K562 (cell line): ENCODE results near the gene PCGF6. TPM values are rescaled to one million over a fixed set of nuclear protein-coding genes. Genes with fewer than 3 reads are reported as not detected.
A peak's percentile ranks its signal among the peaks of the same experiment; 100 is the strongest.

ENCODE experiments used
- C11orf30 ChIP-seq: fragments of 450-650 bp; IDR thresholded peaks from 2 replicates; pipeline ENCODE4 v1.6.1; 2016; ENCODE audit warnings: low read depth, mild to moderate bottlenecking
- CLOCK ChIP-seq: fragments of 250-450 bp; sonication (Bioruptor Pico); IDR thresholded peaks from 2 replicates; pipeline ENCODE4 v1.4.0; 2020; ENCODE audit warnings: mild to moderate bottlenecking, moderate library complexity, borderline replicate concordance
- CREB5 ChIP-seq: fragments of 250-450 bp; sonication (Bioruptor Pico); IDR thresholded peaks from 2 replicates; pipeline ENCODE4 v1.5.0; 2020; ENCODE audit warnings: mild to moderate bottlenecking
- ELF2 ChIP-seq: fragments of 250-450 bp; sonication (Bioruptor Pico); IDR thresholded peaks from 2 replicates; pipeline ENCODE4 v1.5.0; 2021; ENCODE audit warnings: mild to moderate bottlenecking
- HNRNPUL1 ChIP-seq: fragments of 200-400 bp; formaldehyde crosslinking; IDR thresholded peaks from 2 replicates; pipeline ENCODE4 v1.6.1; 2017; ENCODE audit warnings: low read length
- TFE3 ChIP-seq: fragments of 450-650 bp; formaldehyde crosslinking; IDR thresholded peaks from 2 replicates; pipeline ENCODE4 v1.4.0; 2020; ENCODE audit warnings: mild to moderate bottlenecking, mixed read lengths
- ZBTB9 ChIP-seq: fragments of 450-650 bp; formaldehyde crosslinking; IDR thresholded peaks from 2 replicates; pipeline ENCODE4 v1.4.0; 2020; ENCODE audit warnings: mild to moderate bottlenecking, moderate library complexity
- ZNF449 ChIP-seq: fragments of 250-450 bp; sonication (Bioruptor Pico); IDR thresholded peaks from 2 replicates; pipeline ENCODE4 v1.8.0; 2022; ENCODE audit warnings: moderate library complexity, mild to moderate bottlenecking, inconsistent platforms
- polyA plus RNA-seq, 8 experiments: library from polyadenylated mRNA; depleted of rRNA in 4 of 8; stranded (reverse) in 5 of 8; unstranded in 3 of 8; fragments of >200 nt; fragmentation: Nextera tagmentation in 2 of 8; fragmentation: Illumina TruSeq in 1 of 8; extraction: Ambion mirVana in 2 of 8; extraction: Trizol in 1 of 8; gene quantifications; 2 replicates each; pipeline versions ENCODE4 v1.2.1 to v1.2.3, GENCODE V29; 2011 to 2014; ENCODE audit warnings: inconsistent platforms in 1 of 8, missing spikeins in 1 of 8
- total RNA-seq, 7 experiments: library from RNA; depleted of rRNA in 6 of 7; stranded (reverse); fragments of >200 nt in 6 of 7; fragmentation: Illumina TruSeq in 2 of 7; extraction: Trizol in 2 of 7; gene quantifications; 2 replicates each; pipeline versions ENCODE4 v1.2.1 to v1.2.3, GENCODE V29; 2011 to 2021; ENCODE audit warnings: low replicate concordance in 1 of 7
- TF ChIP-seq, protein P1 (sequence below): sonication (generic); formaldehyde crosslinking; IDR thresholded peaks from 2 replicates; pipeline ENCODE4 v1.8.0; 2022; ENCODE audit warnings: mild to moderate bottlenecking, missing genetic modification reagents
- TF ChIP-seq, protein P2 (sequence below), 2 experiments: IDR thresholded peaks; 2 replicates each; pipeline ENCODE4 v1.6.1; 2011; ENCODE audit warnings: borderline replicate concordance in 1 of 2, control low read depth in 1 of 2, low read depth in 1 of 2, low read length in 1 of 2, mild to moderate bottlenecking in 1 of 2, mixed read lengths in 1 of 2, moderate library complexity in 1 of 2; ENCODE audit not compliant: insufficient read depth in 1 of 2, insufficient read length in 1 of 2, poor library complexity in 1 of 2, severe bottlenecking in 1 of 2; ENCODE audit errors: extremely low read depth in 1 of 2

PCGF6 gene
- total and polyA plus RNA-seq, 9 of the 15 experiments (the other 6 are each of a cell fraction or from before 2014, with no cell fraction given): 8.4 to 24.6 (median 20.6) TPM

- TF ChIP-seq, protein P1, sequence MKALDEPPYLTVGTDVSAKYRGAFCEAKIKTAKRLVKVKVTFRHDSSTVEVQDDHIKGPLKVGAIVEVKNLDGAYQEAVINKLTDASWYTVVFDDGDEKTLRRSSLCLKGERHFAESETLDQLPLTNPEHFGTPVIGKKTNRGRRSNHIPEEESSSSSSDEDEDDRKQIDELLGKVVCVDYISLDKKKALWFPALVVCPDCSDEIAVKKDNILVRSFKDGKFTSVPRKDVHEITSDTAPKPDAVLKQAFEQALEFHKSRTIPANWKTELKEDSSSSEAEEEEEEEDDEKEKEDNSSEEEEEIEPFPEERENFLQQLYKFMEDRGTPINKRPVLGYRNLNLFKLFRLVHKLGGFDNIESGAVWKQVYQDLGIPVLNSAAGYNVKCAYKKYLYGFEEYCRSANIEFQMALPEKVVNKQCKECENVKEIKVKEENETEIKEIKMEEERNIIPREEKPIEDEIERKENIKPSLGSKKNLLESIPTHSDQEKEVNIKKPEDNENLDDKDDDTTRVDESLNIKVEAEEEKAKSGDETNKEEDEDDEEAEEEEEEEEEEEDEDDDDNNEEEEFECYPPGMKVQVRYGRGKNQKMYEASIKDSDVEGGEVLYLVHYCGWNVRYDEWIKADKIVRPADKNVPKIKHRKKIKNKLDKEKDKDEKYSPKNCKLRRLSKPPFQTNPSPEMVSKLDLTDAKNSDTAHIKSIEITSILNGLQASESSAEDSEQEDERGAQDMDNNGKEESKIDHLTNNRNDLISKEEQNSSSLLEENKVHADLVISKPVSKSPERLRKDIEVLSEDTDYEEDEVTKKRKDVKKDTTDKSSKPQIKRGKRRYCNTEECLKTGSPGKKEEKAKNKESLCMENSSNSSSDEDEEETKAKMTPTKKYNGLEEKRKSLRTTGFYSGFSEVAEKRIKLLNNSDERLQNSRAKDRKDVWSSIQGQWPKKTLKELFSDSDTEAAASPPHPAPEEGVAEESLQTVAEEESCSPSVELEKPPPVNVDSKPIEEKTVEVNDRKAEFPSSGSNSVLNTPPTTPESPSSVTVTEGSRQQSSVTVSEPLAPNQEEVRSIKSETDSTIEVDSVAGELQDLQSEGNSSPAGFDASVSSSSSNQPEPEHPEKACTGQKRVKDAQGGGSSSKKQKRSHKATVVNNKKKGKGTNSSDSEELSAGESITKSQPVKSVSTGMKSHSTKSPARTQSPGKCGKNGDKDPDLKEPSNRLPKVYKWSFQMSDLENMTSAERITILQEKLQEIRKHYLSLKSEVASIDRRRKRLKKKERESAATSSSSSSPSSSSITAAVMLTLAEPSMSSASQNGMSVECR (CRISPR knock-in tag): peak; percentile 29; the same call in 1 of the 2 replicates
- peak; percentile 48; the same call in 1 of the 2 replicates for TF ChIP-seq C11orf30
- TF ChIP-seq, protein P2, sequence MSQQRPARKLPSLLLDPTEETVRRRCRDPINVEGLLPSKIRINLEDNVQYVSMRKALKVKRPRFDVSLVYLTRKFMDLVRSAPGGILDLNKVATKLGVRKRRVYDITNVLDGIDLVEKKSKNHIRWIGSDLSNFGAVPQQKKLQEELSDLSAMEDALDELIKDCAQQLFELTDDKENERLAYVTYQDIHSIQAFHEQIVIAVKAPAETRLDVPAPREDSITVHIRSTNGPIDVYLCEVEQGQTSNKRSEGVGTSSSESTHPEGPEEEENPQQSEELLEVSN (IDR thresholded peaks at IDR 0.05; ENCODE audit: borderline replicate concordance in 1 of 2, extremely low read depth in 1 of 2, insufficient read depth in 1 of 2, insufficient read length in 1 of 2, low read depth in 1 of 2, low read length in 1 of 2, poor library complexity in 1 of 2, severe bottlenecking in 1 of 2): no peak
- TF ChIP-seq CREB5 (CRISPR knock-in tag): no peak
- no peak for TF ChIP-seq HNRNPUL1
- no peak; the same call in 1 of the 2 replicates for TF ChIP-seq ZBTB9 (CRISPR knock-in tag)
- TF ChIP-seq ELF2: no peak
- no peak for TF ChIP-seq TFE3 (CRISPR knock-in tag)
- TF ChIP-seq CLOCK: no peak
- TF ChIP-seq ZNF449 (CRISPR knock-in tag): no peak
Measured at GRCh38 chr10:103367782-103368518, 17.0 kb upstream of the PCGF6 start, which contains the start of gene TAF5 (continued).
